Stimulated activated CD4-positive, alpha-beta T cell treated with anti-CD3 and anti-CD28 coated beads, Interleukin-15, amount 100 ng/mL, for 48 hours (primary cell): ENCODE measurements around the gene NTHL1.

Experiments
- DNase-seq, 2 donors: peaks; one replicate each; pipeline ENCODE4 v3.0.0-alpha.2; 2020; ENCODE audit warnings: low read depth in 2 of 2

Gene NTHL1

GRCh38 chr16:1992704-1993317, 54.8 kb downstream of the NTHL1 start:
- DNase-seq = no peak

GRCh38 chr16:1991948-1992703, 55.5 kb downstream of the NTHL1 start:
- DNase-seq = peak; percentile 98

- DNase-seq = no peak
These were observed 56.1 kb downstream of the NTHL1 start for GRCh38 chr16:1991588-1991947.

- DNase-seq = no peak
These were observed 56.5 kb downstream of the NTHL1 start for GRCh38 chr16:1991135-1991551.

- no peak for DNase-seq
These were observed 57.1 kb downstream of the NTHL1 start for GRCh38 chr16:1990351-1991134.

- no peak for DNase-seq
These were observed 57.6 kb downstream of the NTHL1 start for GRCh38 chr16:1990101-1990350.
